ENCODE measurements around the gene C2CD3.

Gene C2CD3

DNA sequence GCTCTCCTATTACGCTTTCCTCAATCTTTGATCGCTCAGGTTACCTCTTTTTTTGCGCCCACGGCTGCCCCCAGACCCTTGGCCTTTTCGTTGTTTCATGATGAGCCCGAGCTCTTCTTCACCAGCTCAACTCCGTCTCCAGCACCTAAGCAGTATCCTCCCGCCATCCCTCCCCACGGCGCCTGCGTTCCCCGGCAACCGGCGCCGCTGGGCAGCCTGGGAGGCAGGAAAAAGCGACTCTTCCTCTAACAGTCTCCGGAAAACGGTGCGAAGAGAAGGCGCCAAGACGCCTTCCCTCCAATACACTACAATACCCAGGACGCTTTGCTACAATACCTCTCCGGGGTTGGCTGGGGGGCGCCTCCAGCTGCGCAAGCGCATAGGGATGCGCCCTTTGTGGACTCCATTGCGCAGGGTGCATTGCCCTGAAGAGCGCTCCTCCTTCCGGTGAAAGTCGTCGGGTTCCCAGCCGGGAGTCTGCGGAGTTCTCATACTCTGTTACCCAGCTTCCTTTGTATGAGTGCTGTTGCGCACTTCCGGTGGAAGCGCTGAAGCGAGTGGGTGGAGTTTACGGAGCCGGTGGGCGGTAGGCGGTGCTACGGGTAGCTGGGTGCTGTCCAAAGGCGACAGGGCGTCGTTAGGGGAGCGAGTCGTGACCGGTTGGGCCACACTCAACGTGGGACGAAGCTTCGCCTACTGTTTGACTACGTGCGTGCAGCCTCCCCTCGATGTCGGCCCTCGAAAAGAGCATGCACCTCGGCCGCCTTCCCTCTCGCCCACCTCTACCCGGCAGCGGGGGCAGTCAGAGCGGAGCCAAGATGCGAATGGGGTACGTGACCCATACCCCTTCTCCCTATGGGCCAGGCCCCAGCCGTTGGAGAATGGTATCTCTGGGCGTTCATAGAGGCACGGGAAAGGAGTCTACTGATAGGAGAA lies at the start of gene C2CD3, which contains the start of gene PPME1:
C2CD3 (minus strand) TSS at position 309 of the 936 bp plus-strand sequence; CDS start at position 99, 210 bp downstream.
PPME1 (plus strand) TSS at position 596 of the 936 bp plus-strand sequence; CDS start at position 729, 133 bp downstream.
- H3K4me1 ChIP-seq (ENCODE audit: insufficient read depth, low read length), result peaks cover 13% of the 10 kb centered on the region; the same call in 1 of the 2 replicates
- peak within 1 kb of the TSS; percentile 94 for H3K9ac ChIP-seq (ENCODE audit: low read depth, low read length)
- no peaks in the 10 kb centered on the region for H3K9me3 ChIP-seq (ENCODE audit: control insufficient read depth, insufficient read depth, low read length)
- no peaks in the 10 kb centered on the region for H3K36me3 ChIP-seq (ENCODE audit: insufficient read depth, low read length)

DNA sequence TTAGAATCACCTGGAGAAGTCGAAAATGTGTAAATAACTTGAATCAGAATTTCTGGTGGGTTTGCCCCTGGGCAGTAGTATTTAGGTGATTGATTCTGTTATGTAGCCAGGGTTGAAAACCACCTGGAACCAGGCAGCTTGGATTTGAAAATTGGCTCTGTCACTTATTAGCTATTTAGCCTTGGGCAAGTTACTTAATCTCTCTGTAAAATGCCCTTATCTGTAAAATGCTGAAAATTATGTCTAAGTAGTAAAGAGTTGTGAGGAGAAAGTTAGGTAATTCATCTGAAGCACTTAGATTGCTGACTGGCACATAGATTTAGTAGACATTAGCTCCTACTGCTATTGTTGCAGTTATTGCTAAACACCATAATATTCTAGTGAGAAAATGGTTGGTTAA lies 49.6 kb upstream of the C2CD3 start:
- Histone ChIP-seq H3K9me3 (ENCODE audit: control insufficient read depth, insufficient read depth, low read length) (no peaks in the 10 kb centered on the region), H3K4me1 (ENCODE audit: insufficient read depth, low read length) (no peaks in the 10 kb centered on the region), H3K9ac (ENCODE audit: low read depth, low read length) (no peak overlapping the region), H3K36me3 (ENCODE audit: insufficient read depth, low read length) (no peaks in the 10 kb centered on the region; the same call in 1 of the 2 replicates)

GRCh38 chr11:74212533-74212932 lies 41.7 kb upstream of the C2CD3 start:
- no peak overlapping the region for H3K9ac ChIP-seq (ENCODE audit: low read depth, low read length)
- no peaks in the 10 kb centered on the region for H3K9me3 ChIP-seq (ENCODE audit: control insufficient read depth, insufficient read depth, low read length)
- H3K4me1 ChIP-seq (ENCODE audit: insufficient read depth, low read length), result no peaks in the 10 kb centered on the region
- H3K36me3 ChIP-seq (ENCODE audit: insufficient read depth, low read length), result peaks cover 3% of the 10 kb centered on the region; the same call in 1 of the 2 replicates

DNA sequence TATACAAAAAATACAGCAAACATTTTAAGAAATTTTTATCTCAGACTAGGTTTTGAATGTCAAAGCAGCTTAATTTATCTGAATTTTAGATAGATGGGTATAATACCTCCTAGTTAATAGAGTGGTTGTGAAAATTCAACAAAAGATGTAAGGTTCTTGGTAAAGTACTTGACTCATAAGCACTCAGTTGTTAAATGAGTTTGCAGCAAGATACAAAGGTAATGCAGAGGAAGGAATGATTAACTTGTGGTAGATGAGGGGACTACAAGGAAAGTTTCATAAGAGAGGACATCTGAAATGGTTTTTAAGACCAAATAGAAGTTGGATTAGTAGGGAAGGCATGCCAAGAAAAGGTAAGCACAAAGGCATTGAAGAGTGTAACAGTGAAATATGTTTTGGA lies 37.7 kb upstream of the C2CD3 start:
- H3K9me3 ChIP-seq (ENCODE audit: control insufficient read depth, insufficient read depth, low read length), result no peaks in the 10 kb centered on the region
- H3K36me3 ChIP-seq (ENCODE audit: insufficient read depth, low read length), result peaks cover 5% of the 10 kb centered on the region
- no peaks in the 10 kb centered on the region for H3K4me1 ChIP-seq (ENCODE audit: insufficient read depth, low read length)
- no peak overlapping the region for H3K9ac ChIP-seq (ENCODE audit: low read depth, low read length)

- H3K4me1 ChIP-seq (ENCODE audit: insufficient read depth, low read length), result no peaks in the 10 kb centered on the region
- peaks cover 5% of the 10 kb centered on the region for H3K36me3 ChIP-seq (ENCODE audit: insufficient read depth, low read length)
These were observed 35.9 kb upstream of the C2CD3 start for GRCh38 chr11:74206746-74207145.

DNA sequence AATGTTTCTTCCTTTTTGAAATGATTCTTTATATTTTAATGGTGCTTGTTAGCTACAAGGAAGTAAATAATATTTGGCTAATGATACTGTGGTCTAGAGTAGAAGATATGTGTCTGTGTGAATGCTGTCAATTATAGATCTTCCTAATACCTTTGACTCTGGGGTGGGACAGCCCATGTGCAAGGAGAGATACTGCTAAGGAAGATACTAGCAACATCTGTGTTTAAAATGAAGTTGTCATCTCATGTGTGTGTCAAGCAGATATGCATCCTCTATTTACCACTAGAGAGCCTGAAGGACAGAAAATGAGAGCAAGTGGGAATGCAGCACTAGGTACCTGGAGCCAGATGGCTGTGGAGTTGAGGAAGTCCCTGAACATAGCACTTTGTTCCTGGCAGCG lies 34.4 kb upstream of the C2CD3 start:
- Histone ChIP-seq H3K36me3 (ENCODE audit: insufficient read depth, low read length) (peaks cover 2% of the 10 kb centered on the region; the same call in 1 of the 2 replicates), H3K9me3 (ENCODE audit: control insufficient read depth, insufficient read depth, low read length) (no peaks in the 10 kb centered on the region), H3K9ac (ENCODE audit: low read depth, low read length) (no peak overlapping the region), H3K4me1 (ENCODE audit: insufficient read depth, low read length) (no peaks in the 10 kb centered on the region)

More at GRCh38 chr11:74206746-74207145, 35.9 kb upstream of the C2CD3 start:
- Histone ChIP-seq H3K9me3 (ENCODE audit: control insufficient read depth, insufficient read depth, low read length) (no peaks in the 10 kb centered on the region), H3K9ac (ENCODE audit: low read depth, low read length) (no peak overlapping the region)

DNA sequence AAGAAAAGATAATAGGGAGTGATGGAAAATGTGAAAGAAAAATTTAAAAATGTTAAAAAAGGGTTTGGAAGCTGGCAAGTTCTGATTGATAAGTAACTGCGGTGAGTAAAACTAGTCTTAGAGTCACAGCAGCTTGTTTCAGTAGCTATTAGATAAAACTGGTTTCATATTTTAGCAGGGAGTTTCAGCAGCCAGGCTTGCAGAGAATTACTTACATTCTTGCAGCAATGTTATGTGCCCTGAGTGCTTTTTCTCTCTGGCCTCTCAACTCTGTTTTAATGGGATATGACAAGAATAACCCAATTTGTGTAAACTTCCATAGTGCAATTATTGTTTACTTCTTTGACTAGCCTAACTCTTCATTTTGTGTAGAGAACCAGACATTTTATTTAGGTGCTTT lies 33.9 kb upstream of the C2CD3 start:
- H3K9me3 ChIP-seq (ENCODE audit: control insufficient read depth, insufficient read depth, low read length), result no peaks in the 10 kb centered on the region
- peaks cover 2% of the 10 kb centered on the region; the same call in 1 of the 2 replicates for H3K36me3 ChIP-seq (ENCODE audit: insufficient read depth, low read length)
- no peaks in the 10 kb centered on the region for H3K4me1 ChIP-seq (ENCODE audit: insufficient read depth, low read length)
- no peak overlapping the region for H3K9ac ChIP-seq (ENCODE audit: low read depth, low read length)

GRCh38 chr11:74203966-74204365 lies 33.2 kb upstream of the C2CD3 start:
- Histone ChIP-seq H3K36me3 (ENCODE audit: insufficient read depth, low read length) (peaks cover 2% of the 10 kb centered on the region; the same call in 1 of the 2 replicates), H3K4me1 (ENCODE audit: insufficient read depth, low read length) (no peaks in the 10 kb centered on the region), H3K9ac (ENCODE audit: low read depth, low read length) (no peak overlapping the region), H3K9me3 (ENCODE audit: control insufficient read depth, insufficient read depth, low read length) (no peaks in the 10 kb centered on the region)

GRCh38 chr11:74196781-74197486 lies 26.1 kb upstream of the C2CD3 start:
- H3K4me1 ChIP-seq (ENCODE audit: insufficient read depth, low read length), result no peaks in the 10 kb centered on the region
- H3K9me3 ChIP-seq (ENCODE audit: control insufficient read depth, insufficient read depth, low read length), result peaks cover 4% of the 10 kb centered on the region; the same call in 1 of the 2 replicates
- no peaks in the 10 kb centered on the region for H3K36me3 ChIP-seq (ENCODE audit: insufficient read depth, low read length)
- no peak overlapping the region for H3K9ac ChIP-seq (ENCODE audit: low read depth, low read length)

DNA sequence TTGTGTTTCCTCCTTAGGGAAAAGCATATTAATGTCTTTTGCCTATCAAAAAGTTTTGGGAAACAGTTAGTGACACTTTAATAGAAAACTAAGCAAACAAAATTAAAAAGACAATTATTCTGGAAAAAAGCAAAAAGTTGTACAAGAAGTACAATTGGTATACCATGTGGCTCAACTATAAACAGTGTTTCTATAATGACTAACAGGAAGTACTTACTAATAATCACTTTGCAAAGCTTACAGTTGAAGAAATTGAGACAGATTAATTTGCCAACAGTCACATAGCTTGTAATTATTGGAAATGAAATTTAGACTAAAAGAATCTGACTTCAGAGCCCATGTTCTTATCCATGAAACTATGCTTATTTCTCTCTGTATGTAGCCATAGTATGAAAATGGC lies 25.0 kb upstream of the C2CD3 start:
- Histone ChIP-seq H3K9me3 (ENCODE audit: control insufficient read depth, insufficient read depth, low read length) (peaks cover 8% of the 10 kb centered on the region; the same call in 1 of the 2 replicates), H3K4me1 (ENCODE audit: insufficient read depth, low read length) (no peaks in the 10 kb centered on the region), H3K36me3 (ENCODE audit: insufficient read depth, low read length) (no peaks in the 10 kb centered on the region), H3K9ac (ENCODE audit: low read depth, low read length) (no peak overlapping the region)

GRCh38 chr11:74185695-74186094 lies 14.9 kb upstream of the C2CD3 start:
- H3K9me3 ChIP-seq (ENCODE audit: control insufficient read depth, insufficient read depth, low read length), result peaks cover 2% of the 10 kb centered on the region; the same call in 1 of the 2 replicates
- H3K36me3 ChIP-seq (ENCODE audit: insufficient read depth, low read length), result no peaks in the 10 kb centered on the region
- H3K4me1 ChIP-seq (ENCODE audit: insufficient read depth, low read length), result no peaks in the 10 kb centered on the region
- no peak overlapping the region for H3K9ac ChIP-seq (ENCODE audit: low read depth, low read length)

DNA sequence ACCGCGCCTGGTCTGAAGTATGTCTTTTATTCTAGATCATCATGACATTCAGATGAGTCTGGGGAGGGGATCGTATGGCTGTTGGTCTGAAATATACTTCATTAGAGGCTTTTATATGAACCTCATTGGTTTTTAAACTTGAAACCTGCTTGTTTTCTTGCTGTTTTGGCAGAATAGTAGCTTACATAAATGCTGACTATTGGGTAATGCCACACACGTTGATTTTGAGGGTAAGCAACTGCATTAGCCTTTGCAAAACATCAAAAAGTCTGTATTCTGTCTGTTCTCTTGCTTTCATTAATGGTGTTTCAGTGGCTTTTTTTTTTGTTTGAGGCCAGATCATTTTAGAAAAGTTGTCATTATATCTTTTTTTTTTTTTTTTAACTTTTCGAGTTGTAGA lies 14.5 kb upstream of the C2CD3 start:
- Histone ChIP-seq H3K36me3 (ENCODE audit: insufficient read depth, low read length) (no peaks in the 10 kb centered on the region), H3K4me1 (ENCODE audit: insufficient read depth, low read length) (no peaks in the 10 kb centered on the region), H3K9ac (ENCODE audit: low read depth, low read length) (no peak overlapping the region), H3K9me3 (ENCODE audit: control insufficient read depth, insufficient read depth, low read length) (no peaks in the 10 kb centered on the region; the same call in 1 of the 2 replicates)

DNA sequence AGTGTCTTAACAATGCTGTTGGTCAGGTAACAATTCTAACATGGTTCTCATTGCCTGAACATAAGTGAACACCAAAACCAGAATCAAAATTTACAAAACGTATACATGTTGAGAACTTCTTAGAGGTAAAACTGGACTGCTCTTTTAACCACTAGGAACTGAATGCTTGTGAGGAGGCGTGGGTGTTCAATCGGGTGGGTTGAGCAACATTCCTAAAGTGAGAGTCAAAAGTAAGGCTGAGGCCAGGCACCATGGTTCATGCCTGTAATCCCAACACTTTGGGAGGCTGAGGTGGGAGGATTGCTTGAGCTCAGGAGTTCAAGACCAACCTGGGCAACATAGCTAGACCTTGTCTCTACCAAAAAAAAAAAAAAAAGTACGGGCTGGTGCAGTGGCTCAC lies 11.8 kb upstream of the C2CD3 start:
- Histone ChIP-seq H3K9ac (ENCODE audit: low read depth, low read length) (no peak overlapping the region), H3K4me1 (ENCODE audit: insufficient read depth, low read length) (no peaks in the 10 kb centered on the region), H3K9me3 (ENCODE audit: control insufficient read depth, insufficient read depth, low read length) (no peaks in the 10 kb centered on the region), H3K36me3 (ENCODE audit: insufficient read depth, low read length) (no peaks in the 10 kb centered on the region; the same call in 1 of the 2 replicates)

DNA sequence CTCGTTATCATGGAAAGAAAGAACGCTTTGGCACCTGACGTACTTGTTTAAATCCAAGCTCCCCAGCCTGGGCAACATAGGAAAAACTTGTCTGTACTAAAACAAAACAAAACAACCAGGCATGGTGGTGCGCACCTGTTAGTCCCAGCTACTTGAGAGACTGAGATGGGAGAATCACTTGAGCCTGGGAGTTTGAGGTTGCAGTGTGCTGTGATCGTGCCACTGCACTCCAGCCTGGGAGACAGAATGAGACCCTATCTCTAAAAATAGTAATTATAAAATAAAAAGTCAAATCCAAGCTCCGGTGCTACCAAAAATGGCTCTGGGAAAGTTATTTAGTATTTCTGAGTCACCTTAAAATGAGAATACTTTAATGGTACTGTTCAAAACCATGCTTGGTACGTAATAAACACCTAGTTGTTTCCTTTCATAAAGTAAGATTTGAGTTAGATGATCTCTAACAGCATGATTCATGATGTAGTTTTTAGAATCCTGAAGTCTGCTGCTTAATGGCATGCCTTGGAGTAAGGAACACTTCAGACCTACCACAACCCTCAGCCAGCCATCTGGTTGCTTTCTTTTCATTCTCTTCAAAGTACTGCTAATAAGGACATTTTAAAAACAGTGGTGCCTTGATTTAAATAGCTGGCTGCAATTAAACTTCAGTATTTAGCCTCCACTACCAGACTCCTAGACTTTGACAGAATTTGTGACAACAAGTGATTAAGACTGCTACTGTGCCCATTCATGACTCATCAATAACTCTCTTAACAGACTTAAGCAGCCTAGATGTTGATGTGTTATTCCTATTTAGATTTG lies 8.6 kb upstream of the C2CD3 start:
- no peaks in the 10 kb centered on the region; the same call in 1 of the 2 replicates for H3K36me3 ChIP-seq (ENCODE audit: insufficient read depth, low read length)
- H3K9me3 ChIP-seq (ENCODE audit: control insufficient read depth, insufficient read depth, low read length), result no peaks in the 10 kb centered on the region
- no peak overlapping the region for H3K9ac ChIP-seq (ENCODE audit: low read depth, low read length)
- H3K4me1 ChIP-seq (ENCODE audit: insufficient read depth, low read length), result no peaks in the 10 kb centered on the region

Measured in ES-I3 (cell line).